GM12878 (cell line): ENCODE measurements around the gene NFIX. TPM values are rescaled to one million over a fixed set of nuclear protein-coding genes. Genes with fewer than 3 reads are reported as not detected.

ENCODE experiments used
- ATAC-seq: fragments of 200-7000 bp; cut with Tn5 transposase; 3 replicates; pipeline ENCODE4 v1.9.1; 2020; ENCODE audit warnings: mild to moderate bottlenecking, moderate library complexity
- BruUV-seq: library from RNA; stranded (reverse); fragments of 400-500 nt; replicated peaks from 2 replicates; lab custom pipeline; 2021; lab: Mats Ljungman, UMichigan
- CTCF ChIA-PET: fragments of 300-600 bp; sonication (Branson Sonifier 250); formaldehyde crosslinking; extraction: SDS; loops from one replicate; lab custom pipeline; 2021; ENCODE audit warnings: inconsistent platforms; lab: Yijun Ruan, JAX
- POLR2A ChIA-PET: fragments of 350-600 bp; formaldehyde crosslinking; extraction: SDS; loops from one replicate; lab custom pipeline; 2021; ENCODE audit warnings: inconsistent platforms; lab: Charles Lee
- RAD21 ChIA-PET: fragments of 300-600 bp; sonication (Branson Sonifier 250); formaldehyde crosslinking; loops from one replicate; lab custom pipeline; 2023; ENCODE audit warnings: antibody characterized with exemption; ENCODE audit not compliant: unreplicated experiment; lab: Charles Lee
- SMC1A ChIA-PET: fragments of 300-600 bp; sonication (Branson Sonifier 250); formaldehyde crosslinking; loops from one replicate; lab custom pipeline; 2023; ENCODE audit not compliant: unreplicated experiment, uncharacterized antibody; lab: Charles Lee
- DNase-seq: peaks from one replicate; pipeline ENCODE4 v3.0.0-alpha.2; 2011; ENCODE audit warnings: low read depth, low spot score
- FAIRE-seq: peaks from 3 replicates; lab custom pipeline; 2011; peaks lifted over from hg19 to GRCh38; lab: Jason Lieb, UNC
- H2AFZ ChIP-seq: 2 replicates; pipeline ENCODE4 v1.6.0; 2011; ENCODE audit warnings: low read depth, low read length, control low read depth; ENCODE audit not compliant: control insufficient read depth
- H3K27ac ChIP-seq: 2 replicates; pipeline ENCODE4 v1.5.1; 2011; ENCODE audit warnings: control low read depth; ENCODE audit not compliant: control insufficient read depth, insufficient read depth
- H3K27me3 ChIP-seq, 2 experiments: replicated peaks in 1 of 2; 2 replicates each; pipeline versions ENCODE4 v1.6.0 to v1.6.1; 2011; ENCODE audit warnings: low read length in 1 of 2; ENCODE audit not compliant: control insufficient read depth in 2 of 2, insufficient read depth in 2 of 2
- H3K36me3 ChIP-seq, 2 experiments: 2 replicates each; pipeline ENCODE4 v1.5.1; 2011; ENCODE audit warnings: low read length in 1 of 2; ENCODE audit not compliant: control insufficient read depth in 2 of 2, insufficient read depth in 2 of 2
- H3K4me1 ChIP-seq: 2 replicates; pipeline ENCODE4 v1.6.1; 2011; ENCODE audit warnings: mild to moderate bottlenecking, low read length, moderate library complexity, mixed read lengths; ENCODE audit not compliant: control insufficient read depth, insufficient read depth
- H3K4me2 ChIP-seq: 2 replicates; pipeline ENCODE4 v1.6.0; 2011; ENCODE audit warnings: control low read depth; ENCODE audit not compliant: control insufficient read depth, insufficient read depth
- H3K4me3 ChIP-seq: fragments of 200-600 bp; sonication (generic); 2 replicates; pipeline ENCODE4 v1.5.1; 2016
- H3K79me2 ChIP-seq: 2 replicates; pipeline ENCODE4 v1.6.0; 2011; ENCODE audit warnings: low read length; ENCODE audit not compliant: control insufficient read depth, insufficient read depth
- H3K9ac ChIP-seq: 2 replicates; pipeline ENCODE4 v1.8.0; 2011; ENCODE audit warnings: low read length, control low read depth, mixed read lengths; ENCODE audit not compliant: control insufficient read depth, insufficient read depth
- H3K9me3 ChIP-seq: replicated peaks from 3 replicates; pipeline ENCODE4 v1.5.1; 2011; ENCODE audit warnings: mild to moderate bottlenecking, low read length; ENCODE audit not compliant: control insufficient read depth, insufficient read depth
- H4K20me1 ChIP-seq: 2 replicates; pipeline ENCODE4 v1.6.0; 2011; ENCODE audit not compliant: control insufficient read depth, insufficient read depth
- CBFB ChIP-seq: IDR thresholded peaks from 2 replicates; pipeline ENCODE4 v1.6.1; 2016; ENCODE audit warnings: antibody characterized with exemption, low read depth
- CREM ChIP-seq: IDR thresholded peaks from 2 replicates; pipeline ENCODE4 v1.6.1; 2014; ENCODE audit warnings: antibody characterized with exemption, low read depth
- ETV6 ChIP-seq, 2 experiments: fragments of 450-650 bp in 1 of 2; IDR thresholded peaks in 1 of 2; conservative IDR thresholded peaks in 1 of 2; 2 replicates each; pipeline ENCODE4 v1.6.1; 2014; ENCODE audit warnings: antibody characterized with exemption in 1 of 2, borderline replicate concordance in 1 of 2, low read depth in 1 of 2, mild to moderate bottlenecking in 1 of 2, moderate library complexity in 1 of 2
- HCFC1 ChIP-seq: fragments of 150-350 bp; IDR thresholded peaks from 2 replicates; pipeline ENCODE4 v1.6.1; 2014; ENCODE audit warnings: low read length
- IKZF1 ChIP-seq: fragments of 450-650 bp; conservative IDR thresholded peaks from 2 replicates; pipeline ENCODE4 v1.6.1; 2017; ENCODE audit warnings: antibody characterized with exemption, mild to moderate bottlenecking
- IKZF2 ChIP-seq, 2 experiments: fragments of 450-650 bp; IDR thresholded peaks; 2 replicates each; pipeline ENCODE4 v1.6.1; 2017; ENCODE audit warnings: mild to moderate bottlenecking in 2 of 2, moderate library complexity in 2 of 2
- MYB ChIP-seq: fragments of 150-350 bp; IDR thresholded peaks from 2 replicates; pipeline ENCODE4 v1.6.1; 2014; ENCODE audit warnings: mild to moderate bottlenecking, low read depth, low read length, borderline replicate concordance
- NR2C2 ChIP-seq: IDR thresholded peaks from 2 replicates; pipeline ENCODE4 v1.6.1; 2011; ENCODE audit warnings: borderline replicate concordance, low read depth; ENCODE audit not compliant: control insufficient read depth, insufficient read length
- POU2F2 ChIP-seq: IDR thresholded peaks from 3 replicates; pipeline ENCODE4 v1.6.1; 2011; ENCODE audit warnings: low read depth, mild to moderate bottlenecking, low read length, borderline replicate concordance
- RAD21 ChIP-seq: IDR thresholded peaks from 2 replicates; pipeline ENCODE4 v1.6.1; 2011; ENCODE audit warnings: mild to moderate bottlenecking, low read depth, low read length, moderate library complexity; ENCODE audit not compliant: insufficient read depth
- RFX5 ChIP-seq: IDR thresholded peaks from 2 replicates; pipeline ENCODE4 v1.6.1; 2011; ENCODE audit warnings: low read depth, low read length, improper control_type of control experiment
- RUNX3 ChIP-seq: IDR thresholded peaks from 2 replicates; pipeline ENCODE4 v1.6.1; 2012; ENCODE audit warnings: low read length, inconsistent platforms
- SMC3 ChIP-seq: IDR thresholded peaks from 2 replicates; pipeline ENCODE4 v1.6.1; 2011; ENCODE audit warnings: low read length, improper control_type of control experiment, borderline replicate concordance
- SREBF2 ChIP-seq: IDR thresholded peaks from 2 replicates; pipeline ENCODE4 v1.6.1; 2012; ENCODE audit warnings: mild to moderate bottlenecking, low read length
- TCF3 ChIP-seq: IDR thresholded peaks from 2 replicates; pipeline ENCODE4 v1.6.1; 2012; ENCODE audit warnings: low read depth, mild to moderate bottlenecking, low read length, borderline replicate concordance; ENCODE audit not compliant: insufficient read depth
- TCF7 ChIP-seq: IDR thresholded peaks from 2 replicates; pipeline ENCODE4 v1.6.1; 2014; ENCODE audit warnings: antibody characterized with exemption, borderline replicate concordance
- YBX1 ChIP-seq: fragments of 450-650 bp; IDR thresholded peaks from 2 replicates; pipeline ENCODE4 v1.6.1; 2016; ENCODE audit warnings: antibody characterized with exemption
- YY1 ChIP-seq: IDR thresholded peaks from 2 replicates; pipeline ENCODE4 v1.6.1; 2011; ENCODE audit warnings: low read depth, mild to moderate bottlenecking, low read length
- ZBED1 ChIP-seq: IDR thresholded peaks from 2 replicates; pipeline ENCODE4 v1.6.1; 2016; ENCODE audit warnings: borderline replicate concordance
- WGBS: methylation state at CpG from one replicate; pipeline ENCODE4 v1.1.6; 2016; ENCODE audit warnings: low lambda C conversion rate; ENCODE audit not compliant: insufficient replicate concordance, insufficient coverage; ENCODE audit errors: missing lambda C conversion rate; 5-methylcytosine and 5-hydroxymethylcytosine counted together
- in situ Hi-C: fragments of 300-500 bp; cut with MboI; formaldehyde crosslinking; loops from 9 replicates; pipeline ENCODE4 v1.14.3; 2018; ENCODE audit warnings: mixed read lengths
- intact Hi-C: fragments of 100-400 bp; cut with micrococcal nuclease; formaldehyde crosslinking; loops from one replicate; pipeline ENCODE4 v1.14.2; 2022; ENCODE audit not compliant: unreplicated experiment
- polyA plus RNA-seq, 11 experiments: library from polyadenylated mRNA; depleted of rRNA in 4 of 11; unstranded in 6 of 11; stranded (reverse) in 5 of 11; fragments of >200 nt; fragmentation: Nextera tagmentation in 4 of 11; fragmentation: Illumina TruSeq in 1 of 11; extraction: Ambion mirVana in 4 of 11; extraction: Trizol in 1 of 11; gene quantifications; 1 replicate in 1 of 11; 2 replicates in 10 of 11; pipeline versions ENCODE4 v1.2.1 to v1.2.3, GENCODE V29; 2011 to 2016; ENCODE audit warnings: inconsistent platforms in 2 of 11, missing spikeins in 2 of 11, low read depth in 1 of 11
- total RNA-seq, 4 experiments: library from RNA; depleted of rRNA in 3 of 4; stranded (reverse); fragments of >200 nt in 3 of 4; fragmentation: Illumina TruSeq in 1 of 4; extraction: Trizol in 1 of 4; gene quantifications; 2 replicates each; pipeline versions ENCODE4 v1.2.1 to v1.2.3, GENCODE V29; 2013 to 2021
- TF ChIP-seq, protein P1 (sequence below): IDR thresholded peaks from 2 replicates; pipeline ENCODE4 v1.6.1; 2012; ENCODE audit warnings: low read depth, low read length, improper control_type of control experiment
- TF ChIP-seq, protein P2 (sequence below): fragments of 450-650 bp; IDR thresholded peaks from 2 replicates; pipeline ENCODE4 v1.6.1; 2016; ENCODE audit warnings: mild to moderate bottlenecking

NFIX gene
- total and polyA plus RNA-seq, 10 of the 15 experiments (the other 5 are each of a cell fraction or from before 2014, with no cell fraction given): 0.02 to 2.2 (median 0.28) TPM

DNA sequence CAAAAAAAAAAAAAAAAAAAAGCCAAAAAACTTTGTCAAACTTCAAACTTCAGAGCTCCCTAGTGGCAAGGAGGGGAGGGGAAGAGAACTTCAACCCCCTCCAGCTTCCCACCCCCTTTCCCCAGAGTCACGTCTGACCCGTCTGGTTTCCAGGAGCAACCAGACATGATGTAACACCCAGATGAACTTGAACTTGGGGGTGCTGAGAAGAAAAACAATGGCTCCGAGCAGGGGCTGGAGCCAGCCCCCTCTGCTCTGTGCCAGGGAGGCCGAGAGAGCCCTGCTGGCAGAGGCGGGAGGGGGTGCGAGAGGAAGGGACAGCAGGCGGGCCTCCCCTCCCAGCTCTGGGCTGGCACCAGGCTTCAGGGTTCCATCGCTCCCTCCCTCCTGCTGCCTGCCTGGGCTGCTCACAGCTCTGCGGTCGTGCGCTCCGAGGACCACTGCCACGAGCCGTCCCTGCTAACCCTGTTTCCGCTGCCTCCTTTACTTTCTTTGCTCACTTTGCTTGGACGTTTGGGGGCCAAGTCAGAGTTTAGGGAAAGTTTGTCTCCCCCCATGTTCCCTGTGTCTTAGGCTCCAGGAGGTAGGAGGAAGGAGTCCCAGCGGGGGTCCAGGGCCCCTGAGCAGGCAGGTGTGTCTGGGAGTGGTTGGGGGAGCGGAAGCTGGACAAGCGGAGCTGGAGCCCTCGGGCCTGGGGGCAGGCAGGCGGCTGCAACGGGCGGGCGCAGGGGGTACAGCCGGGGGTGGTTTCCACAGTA lies 96.3 kb downstream of the NFIX start (continued):
- TF ChIP-seq YY1: no peak
- TF ChIP-seq, protein P1, sequence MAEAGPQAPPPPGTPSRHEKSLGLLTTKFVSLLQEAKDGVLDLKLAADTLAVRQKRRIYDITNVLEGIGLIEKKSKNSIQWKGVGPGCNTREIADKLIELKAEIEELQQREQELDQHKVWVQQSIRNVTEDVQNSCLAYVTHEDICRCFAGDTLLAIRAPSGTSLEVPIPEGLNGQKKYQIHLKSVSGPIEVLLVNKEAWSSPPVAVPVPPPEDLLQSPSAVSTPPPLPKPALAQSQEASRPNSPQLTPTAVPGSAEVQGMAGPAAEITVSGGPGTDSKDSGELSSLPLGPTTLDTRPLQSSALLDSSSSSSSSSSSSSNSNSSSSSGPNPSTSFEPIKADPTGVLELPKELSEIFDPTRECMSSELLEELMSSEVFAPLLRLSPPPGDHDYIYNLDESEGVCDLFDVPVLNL: no peak
- no peak for TF ChIP-seq POU2F2
- TF ChIP-seq RFX5: no peak
- no peak for TF ChIP-seq NR2C2
- TF ChIP-seq CREM: no peak
- no peak for TF ChIP-seq SMC3
- TF ChIP-seq MYB: no peak
- no peak for TF ChIP-seq YBX1
- TF ChIP-seq TCF3: no peak
- no peak for TF ChIP-seq SREBF2

DNA sequence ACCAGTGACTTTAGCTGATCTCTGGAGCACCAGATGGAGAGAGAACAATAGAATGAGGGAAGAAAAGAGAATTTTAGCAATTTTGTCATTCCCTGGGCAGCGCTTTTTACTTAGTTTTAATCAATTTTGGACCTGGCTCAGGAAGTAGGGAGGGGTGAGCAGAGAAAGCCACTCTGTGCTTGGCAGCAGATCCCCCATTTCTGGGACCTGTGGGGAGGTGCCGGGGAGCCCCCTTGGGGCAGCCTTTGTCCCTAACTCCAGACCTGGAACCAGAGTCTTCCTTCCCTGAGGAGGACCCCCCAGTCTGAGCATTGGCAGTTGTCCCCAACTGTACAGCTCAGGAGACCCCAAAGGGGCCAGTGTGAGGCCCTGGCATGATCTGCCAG lies 96.9 kb downstream of the NFIX start:
- Histone ChIP-seq H3K79me2 (no peaks in the 10 kb centered on the region), H3K4me2 (no peak overlapping the region), H3K27me3 (peaks cover 0 to 5% of the 10 kb centered on the region in 2 experiments; a peak in 2 of 4 replicates), H3K9ac (no peak overlapping the region), H3K27ac (no peak overlapping the region), H4K20me1 (no peaks in the 10 kb centered on the region), H3K4me3 (no peak overlapping the region), H3K36me3 (no peaks in the 10 kb centered on the region), H3K9me3 (no peaks in the 10 kb centered on the region), H3K4me1 (peaks cover 17% of the 10 kb centered on the region), H2AFZ (no peak overlapping the region)
- ChIA-PET CTCF (interaction anchor here (0.6 to 8.0 kb wide), 3 partner anchors 13 to 116 kb away, joined by 3 to 145 read pairs (median 39); no protein-coding TSS in a partner anchor), SMC1A (interaction anchor here (2.0 kb wide), 1 partner anchor 115 kb away, joined by 7 read pairs; no protein-coding TSS in a partner anchor), POLR2A (no interaction called here), RAD21 (interaction anchor here (1.1 to 5.3 kb wide), 2 partner anchors 32 to 115 kb away, joined by 4 to 41 read pairs; no protein-coding TSS in a partner anchor)
- DNase-seq (no peak), ATAC-seq (no peak), FAIRE-seq (no peak)
- in situ Hi-C loops (loop anchor here (5.0 to 10.0 kb wide), 2 partner anchors 115 to 207 kb away; partner anchors contain the start of genes DNASE2 and KLF1), intact Hi-C loops (loop anchor here (2.0 to 10.0 kb wide), 2 partner anchors 57 to 113 kb away; no protein-coding TSS in a partner anchor)
- WGBS: 0% methylated on average over 2 of the region's 2 CpGs
- BruUV-seq: no TSS peak
- TF ChIP-seq HCFC1: no peak
- TF ChIP-seq ZBED1: no peak
- TF ChIP-seq, protein P1: no peak
- TF ChIP-seq CBFB: no peak
- TF ChIP-seq, protein P2, sequence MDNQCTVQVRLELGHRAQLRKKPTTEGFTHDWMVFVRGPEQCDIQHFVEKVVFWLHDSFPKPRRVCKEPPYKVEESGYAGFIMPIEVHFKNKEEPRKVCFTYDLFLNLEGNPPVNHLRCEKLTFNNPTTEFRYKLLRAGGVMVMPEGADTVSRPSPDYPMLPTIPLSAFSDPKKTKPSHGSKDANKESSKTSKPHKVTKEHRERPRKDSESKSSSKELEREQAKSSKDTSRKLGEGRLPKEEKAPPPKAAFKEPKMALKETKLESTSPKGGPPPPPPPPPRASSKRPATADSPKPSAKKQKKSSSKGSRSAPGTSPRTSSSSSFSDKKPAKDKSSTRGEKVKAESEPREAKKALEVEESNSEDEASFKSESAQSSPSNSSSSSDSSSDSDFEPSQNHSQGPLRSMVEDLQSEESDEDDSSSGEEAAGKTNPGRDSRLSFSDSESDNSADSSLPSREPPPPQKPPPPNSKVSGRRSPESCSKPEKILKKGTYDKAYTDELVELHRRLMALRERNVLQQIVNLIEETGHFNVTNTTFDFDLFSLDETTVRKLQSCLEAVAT: no peak
- TF ChIP-seq IKZF1: no peak
- no peak for TF ChIP-seq IKZF2 (IDR thresholded peaks at IDR 0.05)
- no peak for TF ChIP-seq ETV6 (conservative IDR thresholded peaks at IDR 0.05 in 1 of 2, IDR thresholded peaks at IDR 0.05 in 1 of 2; ENCODE audit: borderline replicate concordance in 1 of 2, low read depth in 1 of 2)
- no peak for TF ChIP-seq RUNX3
- TF ChIP-seq RAD21: no peak
- no peak for TF ChIP-seq TCF7
